CD4-positive, alpha-beta T cell treated with Interleukin-4 for 1 hour (primary cell): Measurements from ENCODE around the gene CXCR1.
"Not testable (repeated sequence)": the region's sequence is repeated elsewhere in the genome, so short reads cannot be mapped to it uniquely, and the experiment has no call there.

Experiments
- DNase-seq, 2 donors: peaks; one replicate each; pipeline ENCODE4 v3.0.0-alpha.2; 2020 to 2022

Gene CXCR1

DNA sequence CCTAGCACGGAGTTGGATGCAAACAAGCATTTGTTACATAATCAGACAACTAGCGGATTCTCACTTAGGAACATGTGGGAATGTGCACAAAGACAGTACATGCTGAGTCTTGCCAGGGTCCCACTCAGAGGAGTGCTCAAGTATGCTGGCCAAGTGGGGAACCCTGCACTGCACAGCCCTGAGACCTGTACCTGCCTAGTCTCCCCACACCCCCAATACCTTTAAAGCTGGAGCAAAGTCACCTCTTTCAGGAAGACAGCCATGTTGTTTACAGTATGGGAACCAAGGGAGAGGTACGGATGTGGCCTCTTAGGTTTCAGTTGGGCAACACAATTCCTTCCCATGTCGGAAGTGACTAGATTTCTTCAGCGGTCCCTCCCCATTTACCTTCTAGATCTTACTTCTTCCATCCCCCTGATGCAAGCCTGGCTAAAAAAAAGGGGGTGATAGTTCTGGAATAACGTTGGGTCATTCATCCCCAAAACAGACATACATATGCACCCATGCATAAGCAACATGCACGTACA is 10.7 kb downstream of the CXCR1 start:
- DNase-seq: no peak

DNA sequence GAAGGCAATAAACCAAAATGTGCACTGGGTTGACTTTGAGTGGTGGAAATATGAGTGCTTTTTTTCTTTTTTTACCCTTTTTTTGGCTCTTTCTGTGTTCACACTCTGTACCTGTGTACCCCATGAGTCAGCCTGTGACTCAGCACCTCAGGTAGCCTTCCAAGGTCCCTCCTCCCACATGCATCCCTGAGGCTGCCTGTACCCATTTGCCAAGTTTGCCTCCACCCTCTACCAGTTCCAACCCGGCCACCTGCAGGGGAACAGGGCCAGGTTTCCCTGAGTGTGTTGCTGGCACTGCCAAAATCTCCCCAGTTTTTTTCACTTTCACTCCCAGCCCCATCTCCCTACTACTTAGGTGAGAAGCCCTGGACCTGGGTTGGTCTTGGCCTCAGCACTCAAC is 14.0 kb downstream of the CXCR1 start:
- DNase-seq: no peak

DNA sequence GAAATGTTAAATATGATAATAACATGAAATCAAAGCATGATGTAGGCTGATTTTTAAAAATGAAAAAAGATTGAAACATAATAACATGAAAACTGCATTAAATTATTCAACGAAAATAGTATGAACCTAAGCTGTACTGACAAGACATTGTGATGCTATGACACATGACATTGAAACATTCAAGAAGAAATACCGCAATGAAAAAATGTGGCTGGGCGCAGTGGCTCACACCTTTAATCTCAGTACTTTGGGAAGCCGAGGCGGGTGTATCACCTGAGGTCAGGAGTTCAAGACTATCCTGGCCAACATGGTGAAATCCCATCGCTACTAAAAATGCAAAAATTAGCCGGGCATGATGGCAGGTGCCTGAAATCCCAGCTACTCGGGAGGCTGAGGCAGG is 14.6 kb downstream of the CXCR1 start:
- DNase-seq: no peak

DNA sequence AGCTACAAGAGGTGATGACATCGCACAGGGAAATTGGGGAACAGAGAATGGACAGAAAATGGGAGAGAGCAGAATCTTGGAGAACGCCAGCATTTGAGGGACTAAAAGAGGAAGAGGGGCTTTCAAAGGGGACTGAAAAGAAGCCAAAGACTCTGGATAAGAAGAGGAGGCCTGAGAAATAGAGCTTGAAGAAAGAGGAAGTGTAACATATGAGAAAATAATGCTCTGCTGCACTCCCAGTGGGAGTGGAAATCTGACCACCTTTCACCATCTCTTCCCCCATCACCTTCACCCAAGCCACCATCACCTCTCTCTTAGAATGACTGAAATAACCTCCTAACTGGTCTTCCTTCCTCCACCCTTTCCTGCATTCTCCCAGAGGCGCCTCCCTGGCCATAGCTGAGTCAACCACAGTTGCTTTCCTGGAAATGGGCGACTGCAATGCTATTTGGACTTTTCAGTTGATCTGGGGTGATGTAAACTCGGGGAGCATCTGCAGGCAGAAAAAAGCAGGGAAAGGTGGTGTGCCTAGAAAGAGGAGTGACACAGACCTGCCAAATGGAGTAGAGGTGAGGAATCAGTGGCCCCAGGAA is 16.8 kb downstream of the CXCR1 start:
- no peak for DNase-seq

DNA sequence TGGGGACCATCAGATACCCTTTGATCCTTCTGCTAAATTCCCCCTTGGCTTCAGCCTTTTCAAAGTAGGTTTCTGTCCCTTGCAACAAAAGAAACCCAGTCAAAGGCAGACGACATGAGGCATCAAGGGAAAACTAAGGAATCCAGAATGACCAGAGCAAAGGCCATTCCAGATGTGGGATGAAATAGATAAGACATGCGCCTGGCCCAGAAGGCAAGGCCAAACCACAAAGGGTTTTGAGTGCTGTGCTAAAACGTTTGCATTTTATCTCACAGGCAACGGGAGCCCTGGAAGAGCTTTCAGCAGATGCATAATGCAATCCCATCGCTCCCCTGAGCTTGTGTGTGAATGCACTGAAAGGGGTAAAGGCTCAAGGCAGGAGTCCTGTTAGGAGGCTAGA is 17.7 kb downstream of the CXCR1 start:
- no peak for DNase-seq

DNA sequence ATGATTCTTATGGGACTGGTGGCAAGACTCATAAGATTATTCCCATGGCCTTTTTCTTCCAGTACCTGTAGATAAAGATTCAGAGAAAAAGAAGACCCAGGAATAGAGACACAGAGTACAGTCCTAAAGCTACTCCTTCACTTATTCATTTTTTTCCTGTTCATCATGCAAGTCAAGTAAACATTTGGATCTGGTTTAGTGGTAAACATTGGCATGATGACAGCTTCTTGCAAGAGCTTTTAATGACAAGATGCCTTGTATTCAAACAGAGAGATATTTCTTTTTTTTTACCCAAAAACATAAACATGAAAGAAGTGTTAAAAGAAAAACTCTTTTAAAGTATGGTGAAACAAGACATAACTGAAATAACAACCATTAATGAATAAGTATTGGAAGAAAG is 20.7 kb downstream of the CXCR1 start:
- DNase-seq: no peak

DNA sequence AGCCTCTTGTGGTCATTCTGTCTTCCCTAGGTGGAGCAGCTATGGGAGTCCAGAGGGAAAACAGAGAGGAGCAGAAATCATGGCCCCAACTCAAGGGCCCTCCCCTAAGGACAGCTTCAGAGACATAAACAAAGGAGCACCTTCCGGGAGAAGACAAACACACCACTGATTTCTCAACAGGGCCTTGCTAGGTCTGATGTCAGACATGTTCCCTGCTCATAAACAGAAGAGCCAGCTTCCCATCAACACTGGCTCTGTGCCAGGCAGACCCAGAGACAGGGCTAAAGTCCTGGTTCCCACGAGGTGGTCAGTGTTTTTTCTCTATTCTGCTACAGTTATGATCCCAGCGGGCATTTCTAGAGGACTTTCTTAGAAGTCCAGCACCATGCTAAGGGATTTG is 21.6 kb downstream of the CXCR1 start:
- DNase-seq: no peak

DNA sequence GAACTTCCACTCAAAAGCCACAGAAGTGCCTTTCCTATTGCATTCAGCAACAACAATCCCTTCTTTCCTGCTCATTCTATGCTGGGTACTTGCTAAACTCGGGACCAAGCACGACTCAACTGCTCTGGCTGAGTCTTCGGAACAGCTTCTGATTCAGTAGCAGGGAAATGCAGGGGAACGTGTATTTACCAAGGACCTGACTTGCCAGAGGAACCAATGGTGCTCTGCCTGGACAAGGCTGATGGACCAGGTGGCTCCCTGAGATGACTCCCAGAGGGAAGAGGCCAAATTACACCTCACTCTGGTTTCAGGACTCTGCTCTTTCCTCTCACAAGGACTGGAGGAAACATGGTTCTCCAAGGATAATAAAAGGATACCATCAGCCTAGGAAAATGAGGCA is 28.7 kb downstream of the CXCR1 start:
- DNase-seq: no peak

DNA sequence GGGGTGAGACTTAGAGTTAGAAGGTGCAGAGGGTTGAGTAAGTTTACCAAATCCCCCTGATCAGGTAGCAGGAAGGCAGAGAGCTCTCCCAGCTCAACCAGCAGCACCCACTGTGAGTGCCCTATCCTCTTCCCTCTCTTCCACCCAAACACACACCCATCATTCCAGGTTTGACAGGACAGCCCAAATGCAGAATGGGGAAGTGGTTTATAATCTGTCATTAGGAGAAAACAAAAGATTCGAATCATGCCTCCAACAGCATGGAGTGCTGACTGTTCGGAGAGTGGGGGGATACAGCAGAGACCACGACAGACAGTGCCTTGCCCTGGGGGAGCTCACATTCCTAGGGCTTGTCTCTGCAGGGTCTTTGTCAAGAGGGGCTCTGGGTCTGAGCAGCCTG is 29.2 kb downstream of the CXCR1 start:
- no peak for DNase-seq

DNA sequence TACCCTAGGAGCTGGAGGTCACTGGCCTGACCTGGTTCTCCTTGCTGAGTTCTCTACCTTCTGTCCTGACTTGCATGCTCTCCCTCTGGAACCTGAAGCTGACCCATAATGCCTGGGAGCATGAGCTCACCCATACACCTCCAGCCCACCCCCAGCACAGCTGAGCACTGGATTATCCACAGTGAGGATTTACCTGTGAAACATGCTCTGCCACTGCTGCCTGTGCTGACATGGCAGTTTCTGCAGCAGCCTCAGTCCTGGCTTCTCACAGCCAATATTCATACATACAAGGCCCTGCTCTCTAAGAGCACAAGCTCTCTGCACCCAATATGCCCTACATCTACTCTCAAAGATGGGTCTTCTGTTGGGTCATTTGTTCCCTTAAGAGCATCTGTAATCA is 35.9 kb downstream of the CXCR1 start:
- no peak for DNase-seq

DNA sequence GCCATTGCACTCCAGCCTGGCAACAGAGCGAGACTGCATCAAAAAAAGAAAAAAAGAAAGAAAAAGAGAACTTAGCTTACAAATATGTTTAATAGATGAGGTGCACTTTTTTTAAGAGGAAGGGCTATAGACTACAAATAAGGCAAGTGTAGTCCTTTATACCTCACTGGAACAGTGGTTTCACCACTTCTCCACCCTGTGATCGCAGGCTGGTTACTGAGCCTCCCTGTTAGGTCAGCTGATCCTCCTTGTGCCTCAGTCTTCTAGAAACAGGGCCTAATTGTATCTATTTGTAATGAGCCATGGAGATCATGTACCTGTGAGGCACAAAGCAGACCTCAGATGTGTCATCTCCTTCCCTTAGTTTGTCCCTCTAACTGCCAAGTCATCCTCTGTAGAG is 36.4 kb downstream of the CXCR1 start:
- DNase-seq: peak in 1 of 2 donors; percentile 18

DNA sequence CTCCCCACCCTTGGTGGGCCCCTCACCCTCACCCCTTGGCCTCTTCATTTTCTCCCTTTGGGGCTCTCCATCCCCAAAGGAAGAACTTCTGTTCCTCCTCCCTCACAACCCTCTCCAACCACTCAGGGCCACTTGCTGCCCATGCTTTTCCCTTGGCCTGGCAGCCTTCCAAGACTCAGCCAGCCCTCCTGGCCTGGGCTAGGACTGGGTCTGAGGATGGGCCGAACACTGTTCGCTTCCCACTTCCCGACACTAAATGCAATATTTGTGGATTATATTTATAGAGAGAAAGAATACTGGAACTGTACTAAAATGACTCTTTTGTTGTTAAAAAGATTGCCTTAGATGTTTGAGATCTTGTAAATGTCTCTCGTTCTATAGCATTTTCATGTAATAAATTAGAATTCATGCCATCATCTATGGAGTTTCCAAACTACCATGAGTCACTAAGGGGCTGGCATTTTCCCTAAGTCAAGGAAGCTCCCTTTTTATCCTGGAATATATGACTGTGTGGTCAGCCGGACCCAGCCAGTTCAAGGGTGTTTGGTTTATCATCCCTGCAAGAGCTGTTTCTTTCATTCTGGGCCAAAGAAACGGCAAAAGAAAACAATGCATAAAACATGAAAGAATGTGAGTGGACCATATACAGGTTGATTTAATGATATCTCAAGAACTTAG is 37.2 kb downstream of the CXCR1 start:
- DNase-seq: no peak

DNA sequence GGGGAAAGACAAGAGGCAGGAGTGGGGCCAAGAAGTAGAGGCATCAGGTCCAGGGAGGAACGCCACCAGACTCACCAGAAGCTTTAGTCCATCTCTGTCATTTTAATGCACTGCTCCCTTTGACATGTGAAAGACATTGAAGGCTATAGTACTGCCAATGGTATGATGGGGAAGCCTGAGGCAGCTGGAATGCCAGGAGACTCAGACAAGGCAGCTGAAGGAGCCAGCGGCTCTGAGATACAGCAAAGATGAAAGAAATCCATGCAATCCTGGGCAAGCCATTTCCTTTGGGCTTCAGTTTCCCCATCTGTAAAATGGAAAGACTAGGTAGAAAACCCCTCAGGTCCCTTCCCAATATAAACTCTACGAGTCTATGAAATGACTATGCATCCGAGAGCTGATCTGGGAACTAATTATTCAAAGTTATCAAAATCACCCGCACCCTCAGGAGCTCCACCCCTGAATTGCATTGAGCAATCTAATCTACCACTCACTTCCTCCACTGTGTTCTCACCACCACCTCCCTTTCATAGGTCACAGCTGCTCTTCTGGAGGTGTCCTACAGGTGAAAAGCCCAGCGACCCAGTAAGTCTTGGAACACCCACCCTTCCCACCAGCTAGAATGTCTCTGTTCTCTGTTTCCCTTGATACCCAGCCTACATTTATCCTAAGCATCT is 37.8 kb downstream of the CXCR1 start:
- peak in 1 of 2 donors; percentile 11 for DNase-seq

DNA sequence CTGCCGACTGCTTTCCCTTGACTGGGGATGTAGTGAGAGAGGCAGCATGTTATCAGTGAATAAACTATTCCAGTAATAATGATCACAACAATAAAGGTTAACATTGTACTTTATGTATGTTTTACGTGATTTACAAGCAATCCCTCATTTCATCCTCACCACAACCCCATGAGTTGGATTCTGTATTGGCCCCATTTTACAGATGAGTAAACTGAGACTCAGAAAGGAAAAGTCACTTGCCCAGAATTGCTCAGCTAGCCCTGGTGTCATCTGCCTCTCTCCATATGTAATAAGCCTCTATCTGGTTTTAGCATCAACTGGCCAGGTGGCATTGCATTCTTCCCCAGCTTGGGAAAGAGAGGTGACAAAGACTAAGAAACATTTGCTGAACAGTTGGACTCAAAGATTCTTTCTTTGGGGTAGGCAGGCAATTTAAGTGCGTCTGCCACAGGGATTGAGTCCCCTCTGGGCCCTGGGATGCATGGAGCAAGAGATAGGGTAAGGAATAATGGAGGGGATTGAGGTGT is 38.8 kb downstream of the CXCR1 start:
- DNase-seq: no peak

DNA sequence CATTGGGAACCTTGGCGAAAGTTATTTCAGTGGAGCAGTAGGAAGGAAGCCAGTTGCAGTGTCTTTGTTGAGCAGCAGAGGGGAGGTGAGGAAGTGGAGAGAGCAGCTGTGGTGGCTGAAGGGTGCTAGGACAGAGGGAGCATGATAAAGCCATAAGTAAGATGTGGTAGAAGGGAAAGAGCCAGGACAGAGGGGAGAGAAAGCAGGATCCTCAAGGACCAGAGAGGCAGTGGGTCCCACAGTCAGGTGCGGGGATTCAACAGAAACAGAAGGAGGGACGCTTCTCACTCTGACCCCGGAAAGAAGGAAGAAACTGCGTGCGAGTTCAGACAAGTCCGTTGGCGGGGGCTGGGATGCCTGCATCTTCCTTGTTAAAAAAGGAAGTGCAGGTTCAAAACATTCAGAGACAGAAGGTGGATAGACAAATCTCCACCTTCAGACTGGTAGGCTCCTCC is 41.1 kb downstream of the CXCR1 start, which contains the start of gene CXCR2:
Gene CXCR2 (plus strand): TSS at position 403 of the 455 bp plus-strand sequence. CDS start 8,774 bp downstream, outside the sequence.
- DNase-seq: peak in 1 of 2 donors; percentile 19

DNA sequence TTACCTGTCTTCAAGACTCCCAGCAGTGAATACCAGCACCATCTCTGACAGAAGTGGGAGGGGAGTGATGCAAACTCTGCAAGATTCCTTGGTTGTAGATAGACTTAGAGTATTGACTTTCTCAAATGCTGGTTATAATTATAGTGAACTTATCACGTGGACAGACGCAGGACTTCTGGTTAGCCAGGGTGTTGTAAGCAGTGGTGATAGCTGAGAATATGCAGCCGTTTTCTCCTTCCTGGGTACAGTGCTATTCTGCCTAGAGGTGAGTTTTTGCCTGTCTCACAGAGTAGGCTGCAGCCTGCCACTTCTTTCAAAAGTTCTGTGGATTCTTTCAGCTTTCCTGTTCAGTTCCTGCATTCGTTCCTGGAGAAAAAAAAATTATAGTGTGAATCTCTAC is 41.7 kb downstream of the CXCR1 start:
- DNase-seq: no peak

DNA sequence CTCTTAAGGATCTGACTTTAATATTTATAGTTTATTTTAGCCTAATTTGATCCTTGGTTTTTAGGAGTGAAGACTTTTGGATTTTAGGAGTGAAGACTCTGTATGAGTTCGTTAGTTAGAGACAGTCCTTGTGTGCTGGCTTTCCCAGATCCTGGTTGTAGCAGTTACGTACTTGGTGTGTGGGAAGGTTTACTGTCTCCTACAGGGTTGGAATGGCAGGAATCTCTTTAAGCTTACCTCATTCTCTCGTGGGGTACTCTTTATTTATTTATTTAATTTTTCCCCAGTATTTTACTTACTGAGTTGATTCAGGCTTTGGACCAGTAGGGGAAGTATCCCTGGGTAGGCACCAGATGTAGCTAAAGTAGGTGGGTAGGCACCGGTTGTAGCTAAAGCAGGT is 42.8 kb downstream of the CXCR1 start:
- no peak for DNase-seq

DNA sequence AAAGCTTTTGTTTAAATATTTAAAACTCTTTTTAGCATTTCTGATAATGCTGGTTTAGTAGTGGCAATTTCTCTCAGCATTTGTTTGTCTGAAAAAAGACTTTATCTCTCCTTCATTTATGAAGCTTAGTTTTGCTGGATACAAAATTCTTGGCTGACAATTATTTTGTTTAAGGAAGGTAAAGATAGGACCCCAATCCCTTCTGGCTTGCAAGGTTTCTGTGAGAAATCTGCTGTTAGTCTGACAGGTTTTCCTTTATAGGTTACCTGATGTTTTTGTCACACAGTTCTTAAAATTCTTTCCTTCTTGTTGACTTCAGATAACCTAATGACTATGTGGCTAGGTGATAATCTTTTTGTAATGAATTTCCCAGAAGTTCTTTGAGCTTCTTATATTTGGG is 44.5 kb downstream of the CXCR1 start:
- DNase-seq: not testable (repeated sequence)

DNA sequence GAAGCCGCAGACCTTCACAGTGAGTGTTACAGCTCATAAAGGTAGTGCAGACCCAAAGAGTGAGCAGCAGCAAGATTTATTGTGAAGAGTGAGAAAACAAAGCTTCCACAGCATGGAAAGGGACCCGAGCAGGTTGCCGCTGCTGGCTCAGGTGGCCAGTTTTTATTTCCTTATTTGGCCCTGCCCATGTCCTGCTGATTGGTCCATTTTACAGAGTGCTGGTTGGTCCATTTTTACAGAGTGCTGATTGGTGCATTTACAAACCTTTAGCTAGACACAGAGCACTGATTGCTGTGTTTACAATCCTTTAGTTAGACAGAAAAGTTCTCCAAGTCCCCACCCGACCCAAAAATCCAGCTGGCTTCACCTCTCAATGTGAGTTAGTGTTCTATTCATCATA is 45.0 kb downstream of the CXCR1 start:
- DNase-seq: not testable (repeated sequence)
